ENCODE results near the gene TSC22D1. TPM values are rescaled to one million over a fixed set of nuclear protein-coding genes. Genes with fewer than 3 reads are reported as not detected.

The TSC22D1 gene
- polyA plus RNA-seq, 1 donor (not counting 4 experiments of a cell fraction or from before 2014, with no cell fraction given): 177 TPM

- Histone ChIP-seq H3K9ac (ENCODE audit: control insufficient read depth, extremely low read depth, insufficient read depth, low read length) (no peak overlapping the region), H3K36me3 (ENCODE audit: control insufficient read depth in 2 of 2, extremely low read depth in 1 of 2, insufficient read depth in 2 of 2, low read length in 2 of 2) (no peaks in the 10 kb centered on the region), H3K4me3 (ENCODE audit: control insufficient read depth in 2 of 3, extremely low read depth in 1 of 3, insufficient read depth in 2 of 3, low read depth in 1 of 3, low read length in 3 of 3) (no peak overlapping the region), H2AFZ (ENCODE audit: control insufficient read depth, low read length) (no peak overlapping the region), H3K4me2 (ENCODE audit: control insufficient read depth, extremely low read depth, insufficient read depth, low read depth, low read length) (no peak overlapping the region), H3K79me2 (ENCODE audit: control insufficient read depth, insufficient read depth, low read length) (no peaks in the 10 kb centered on the region), H3K27ac (ENCODE audit: control insufficient read depth, insufficient read depth, low read length) (no peak overlapping the region), H3K9me1 (ENCODE audit: control insufficient read depth, extremely low read depth, insufficient read depth, low read length) (no peaks in the 10 kb centered on the region), H3K27me3 (ENCODE audit: control insufficient read depth, extremely low read depth, insufficient read depth, low read length) (no peaks in the 10 kb centered on the region), H4K20me1 (ENCODE audit: control insufficient read depth, extremely low read depth, insufficient read depth, low read length) (no peaks in the 10 kb centered on the region), H3K4me1 (ENCODE audit: control insufficient read depth, extremely low read depth, insufficient read depth, low read length) (no peaks in the 10 kb centered on the region), H3K9me3 (ENCODE audit: control insufficient read depth, low read depth, low read length) (no peaks in the 10 kb centered on the region)
- FAIRE-seq (no peak), DNase-seq (ENCODE audit: low read depth, low spot score) (no peak)
- no peak for TF ChIP-seq EZH2 (IDR thresholded peaks at IDR 0.05; ENCODE audit: low read length)
- no peak for TF ChIP-seq CTCF (optimal IDR thresholded peaks at IDR 0.05 in 1 of 3, IDR thresholded peaks at IDR 0.05 in 1 of 3, conservative IDR thresholded peaks at IDR 0.05 in 1 of 3; ENCODE audit: extremely low read depth in 1 of 3, insufficient read depth in 2 of 3, low read length in 3 of 3)
- dilution Hi-C loops (cut with MboI; ENCODE audit: extremely low pct_ligation_motif_present, low sequenced_read_pairs): no loop called here
Measured at GRCh38 chr13:44506251-44506650, 69.9 kb downstream of the TSC22D1 start.

- H2AFZ ChIP-seq (ENCODE audit: control insufficient read depth, low read length): no peak overlapping the region
- H3K4me3 ChIP-seq (ENCODE audit: control insufficient read depth in 2 of 3, extremely low read depth in 1 of 3, insufficient read depth in 2 of 3, low read depth in 1 of 3, low read length in 3 of 3): no peak overlapping the region
- no peak overlapping the region for H3K9ac ChIP-seq (ENCODE audit: control insufficient read depth, extremely low read depth, insufficient read depth, low read length)
- FAIRE-seq (no peak), DNase-seq (ENCODE audit: low read depth, low spot score) (no peak)
- no peaks in the 10 kb centered on the region for H3K27me3 ChIP-seq (ENCODE audit: control insufficient read depth, extremely low read depth, insufficient read depth, low read length)
- no peak overlapping the region for H3K4me2 ChIP-seq (ENCODE audit: control insufficient read depth, extremely low read depth, insufficient read depth, low read depth, low read length)
- H4K20me1 ChIP-seq (ENCODE audit: control insufficient read depth, extremely low read depth, insufficient read depth, low read length): no peaks in the 10 kb centered on the region
- TF ChIP-seq CTCF (optimal IDR thresholded peaks at IDR 0.05 in 1 of 3, IDR thresholded peaks at IDR 0.05 in 1 of 3, conservative IDR thresholded peaks at IDR 0.05 in 1 of 3; ENCODE audit: extremely low read depth in 1 of 3, insufficient read depth in 2 of 3, low read length in 3 of 3): no peak
- TF ChIP-seq EZH2 (IDR thresholded peaks at IDR 0.05; ENCODE audit: low read length): no peak
- H3K9me1 ChIP-seq (ENCODE audit: control insufficient read depth, extremely low read depth, insufficient read depth, low read length): no peaks in the 10 kb centered on the region
- no peaks in the 10 kb centered on the region for H3K79me2 ChIP-seq (ENCODE audit: control insufficient read depth, insufficient read depth, low read length)
- no peaks in the 10 kb centered on the region for H3K36me3 ChIP-seq (ENCODE audit: control insufficient read depth in 2 of 2, extremely low read depth in 1 of 2, insufficient read depth in 2 of 2, low read length in 2 of 2)
- H3K27ac ChIP-seq (ENCODE audit: control insufficient read depth, insufficient read depth, low read length): no peak overlapping the region
- H3K9me3 ChIP-seq (ENCODE audit: control insufficient read depth, low read depth, low read length): no peaks in the 10 kb centered on the region
- H3K4me1 ChIP-seq (ENCODE audit: control insufficient read depth, extremely low read depth, insufficient read depth, low read length): no peaks in the 10 kb centered on the region
- dilution Hi-C loops (cut with MboI; ENCODE audit: extremely low pct_ligation_motif_present, low sequenced_read_pairs): no loop called here
Measured at GRCh38 chr13:44504116-44504515, 72.0 kb downstream of the TSC22D1 start.

All from keratinocyte (primary cell).